ENCODE measurements around the gene C1orf174. TPM values are rescaled to one million over a fixed set of nuclear protein-coding genes. Genes with fewer than 3 reads are reported as not detected.

The C1orf174 gene
- total RNA-seq, 1 experiment from 2014 or later: 28.3 TPM

DNA sequence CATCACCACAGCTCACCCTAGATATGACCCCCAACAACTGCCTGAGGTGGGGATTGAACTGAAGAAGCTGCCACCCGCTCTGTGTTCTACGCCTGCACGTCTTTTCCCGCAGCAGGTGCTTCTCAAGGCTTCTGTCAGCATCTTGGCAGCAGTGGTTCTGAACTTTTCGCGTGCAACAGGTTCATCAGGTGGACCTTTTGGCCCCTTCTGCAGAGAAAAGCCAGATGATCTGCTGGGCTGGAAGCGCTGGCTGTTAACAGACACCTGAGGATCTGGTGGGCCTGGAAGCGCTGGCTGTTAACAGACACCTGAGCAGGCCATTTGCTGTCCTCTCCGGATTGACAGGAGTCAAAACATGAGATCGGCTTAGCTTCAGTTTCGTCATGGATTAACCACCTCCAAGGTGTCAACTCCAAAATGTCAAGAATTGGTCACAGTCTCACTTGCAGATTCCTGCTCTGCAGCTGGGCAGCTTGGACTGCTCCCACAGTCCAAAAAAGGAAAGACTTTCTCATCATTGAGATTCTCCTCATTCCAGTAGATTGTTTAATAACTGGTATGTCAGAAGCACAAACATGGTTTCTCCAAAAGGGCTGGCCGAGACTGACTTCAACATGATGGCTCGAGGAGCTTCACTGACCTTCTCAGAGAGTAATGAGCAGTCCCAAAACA, 4.7 kb downstream of the C1orf174 start:
- no peak for DNase-seq (ENCODE audit: low read depth)

DNA sequence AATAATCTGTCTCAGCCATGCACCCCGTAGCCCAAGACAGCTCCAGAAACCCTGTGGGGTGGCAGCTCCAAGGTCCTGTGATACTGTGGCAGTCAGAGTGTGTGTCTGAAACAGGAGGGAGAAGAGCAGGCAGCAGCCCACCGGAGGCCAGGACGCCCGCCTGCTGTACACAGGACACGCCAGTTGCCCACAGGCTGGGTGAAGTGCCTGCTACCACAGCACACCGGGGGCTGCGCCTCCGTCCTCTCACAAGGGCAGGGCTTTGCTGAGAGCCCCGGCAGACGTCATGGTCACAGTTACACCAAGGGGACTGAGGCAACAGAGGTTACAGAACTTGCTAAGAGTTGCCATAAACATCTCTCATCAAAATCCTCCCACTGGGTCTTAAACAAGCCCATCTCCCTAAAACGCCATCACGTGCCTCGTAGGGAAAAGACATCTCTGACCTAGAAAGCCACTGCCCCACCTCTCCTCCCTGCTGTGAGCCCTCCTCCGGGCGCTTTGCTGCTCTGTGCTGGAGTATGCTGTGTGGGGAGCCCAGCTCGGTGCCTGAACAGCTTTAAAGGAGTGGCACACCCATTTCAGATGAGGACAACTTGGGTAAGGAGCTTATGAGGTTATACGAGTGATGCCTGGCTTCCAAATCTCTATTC, 5.3 kb downstream of the C1orf174 start:
- DNase-seq (ENCODE audit: low read depth): no peak

DNA sequence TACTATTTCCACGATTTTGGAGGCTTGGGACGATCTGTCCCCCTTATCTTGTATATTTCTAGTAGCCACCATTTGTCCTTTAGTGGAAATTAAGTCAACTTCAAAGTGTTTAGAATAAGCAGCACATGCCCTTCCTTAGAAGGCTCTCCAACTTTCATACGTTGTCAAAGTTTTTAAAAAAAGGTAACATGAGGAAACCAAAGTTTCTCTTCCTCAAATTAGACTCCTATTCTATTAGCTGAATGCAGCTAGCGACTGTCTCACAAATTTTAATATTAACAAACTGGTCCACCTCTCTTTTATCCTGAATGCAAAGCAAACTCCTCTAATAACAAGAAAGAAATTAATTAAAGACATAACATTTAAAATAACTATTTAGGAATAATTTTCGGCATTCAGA, 6.9 kb downstream of the C1orf174 start:
- no peak for DNase-seq (ENCODE audit: low read depth)

DNA sequence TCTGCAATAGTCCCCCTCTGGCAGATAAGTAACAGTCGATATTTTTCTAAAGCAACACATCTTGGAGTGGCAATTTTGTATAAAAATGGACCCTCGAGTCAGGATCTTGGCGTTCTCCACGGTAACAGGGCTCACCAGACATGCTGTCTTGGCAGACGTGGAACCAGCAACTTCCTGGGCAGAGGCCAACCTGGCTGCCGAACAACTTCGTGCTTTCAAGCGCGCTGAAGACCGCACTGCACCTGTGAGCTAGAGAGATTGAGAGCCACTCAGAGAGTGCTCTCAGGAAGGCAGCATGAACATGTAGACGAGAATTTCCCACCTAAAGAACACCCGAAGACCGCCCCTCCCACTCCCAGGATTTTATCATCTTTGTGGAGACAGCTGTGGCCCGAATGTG, 7.3 kb downstream of the C1orf174 start:
- no peak for DNase-seq (ENCODE audit: low read depth)

- no peak for DNase-seq (ENCODE audit: low read depth)
Measured at GRCh38 chr1:3891329-3891865, 8.7 kb downstream of the C1orf174 start.

GRCh38 chr1:3890389-3891328, 9.4 kb downstream of the C1orf174 start:
- no peak for DNase-seq (ENCODE audit: low read depth)

DNA sequence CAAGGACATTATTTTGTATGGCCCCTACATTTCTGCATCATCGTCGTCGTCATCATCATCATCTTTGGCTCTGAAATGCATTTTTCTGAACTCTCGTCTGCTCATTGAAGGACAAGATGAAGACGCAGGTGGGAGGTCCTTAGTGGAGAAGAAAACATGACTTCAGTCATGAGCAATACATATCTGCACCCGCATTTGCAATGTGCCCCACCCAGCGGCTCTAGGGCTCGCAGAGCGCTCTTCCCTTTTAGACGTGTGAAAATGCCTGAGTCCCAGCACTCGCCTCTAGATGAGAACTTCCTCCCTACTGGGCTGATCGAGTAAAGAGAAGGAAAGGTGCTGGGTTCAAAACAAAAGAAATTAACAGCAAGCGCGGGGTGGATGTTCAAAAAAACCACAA, 10.1 kb downstream of the C1orf174 start:
- DNase-seq (ENCODE audit: low read depth): no peak

GRCh38 chr1:3888301-3888700, 11.8 kb downstream of the C1orf174 start:
- DNase-seq (ENCODE audit: low read depth): no peak

DNA sequence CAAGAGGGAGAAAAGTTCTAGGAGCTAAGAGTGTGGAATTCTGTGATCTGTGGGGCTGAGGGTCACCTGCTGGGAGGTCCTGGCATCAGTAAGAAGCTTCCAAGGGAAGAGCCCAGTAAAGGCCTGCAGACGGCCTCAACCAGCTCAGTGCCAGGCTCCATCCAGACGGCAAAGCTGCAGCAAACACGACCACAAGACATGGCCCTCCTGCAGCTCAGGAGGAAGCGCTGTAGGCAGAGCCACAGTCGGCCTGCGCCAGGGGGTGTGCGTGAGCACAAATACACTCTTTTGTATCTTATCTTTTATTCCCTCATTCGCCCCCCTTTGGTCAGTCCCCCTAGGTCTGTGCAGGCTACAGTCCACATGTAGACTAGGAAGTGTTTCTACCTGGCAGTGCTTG, 13.4 kb downstream of the C1orf174 start:
- DNase-seq (ENCODE audit: low read depth): no peak

- DNase-seq (ENCODE audit: low read depth): no peak
Measured at GRCh38 chr1:3886106-3886670, 13.9 kb downstream of the C1orf174 start.

DNA sequence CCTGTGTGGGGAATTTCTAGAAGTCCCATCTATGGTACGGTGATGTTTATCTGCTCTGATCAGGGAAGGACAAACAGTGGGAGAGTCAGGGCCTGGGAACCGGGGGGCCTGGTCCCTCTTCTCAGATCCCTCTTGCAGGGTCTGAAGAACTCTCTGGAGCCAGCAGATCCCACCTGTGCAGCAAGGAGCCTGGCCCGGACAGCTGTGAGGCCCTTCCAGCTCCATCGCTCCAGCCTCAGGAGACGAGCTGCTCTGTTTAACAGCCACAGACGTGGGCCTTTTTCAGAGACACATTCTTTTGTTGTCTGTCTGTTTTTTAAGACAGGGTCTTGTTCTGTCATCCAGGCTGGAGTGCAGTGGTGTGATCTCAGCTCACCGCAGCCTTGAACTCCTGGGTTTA, 14.5 kb downstream of the C1orf174 start:
- DNase-seq (ENCODE audit: low read depth): no peak

DNA sequence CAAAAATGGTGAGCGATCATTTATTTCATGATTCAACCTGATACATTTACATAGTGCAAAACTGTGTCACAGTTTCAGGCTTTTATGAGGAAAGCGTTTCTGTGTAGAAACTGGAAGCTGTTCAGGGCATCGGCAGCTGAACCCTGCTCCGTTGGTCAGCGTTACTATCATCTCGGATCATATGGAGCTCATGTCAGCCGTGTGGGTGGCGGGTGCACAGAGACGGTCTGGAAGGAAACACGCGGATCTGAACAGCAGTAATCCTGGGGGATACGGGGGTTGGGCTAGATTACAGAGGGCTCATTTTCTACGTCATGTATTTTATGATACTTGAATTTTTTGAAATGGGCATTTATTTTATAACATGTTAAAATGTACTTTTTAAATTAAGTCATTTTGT, 15.1 kb downstream of the C1orf174 start:
- DNase-seq (ENCODE audit: low read depth): no peak

DNA sequence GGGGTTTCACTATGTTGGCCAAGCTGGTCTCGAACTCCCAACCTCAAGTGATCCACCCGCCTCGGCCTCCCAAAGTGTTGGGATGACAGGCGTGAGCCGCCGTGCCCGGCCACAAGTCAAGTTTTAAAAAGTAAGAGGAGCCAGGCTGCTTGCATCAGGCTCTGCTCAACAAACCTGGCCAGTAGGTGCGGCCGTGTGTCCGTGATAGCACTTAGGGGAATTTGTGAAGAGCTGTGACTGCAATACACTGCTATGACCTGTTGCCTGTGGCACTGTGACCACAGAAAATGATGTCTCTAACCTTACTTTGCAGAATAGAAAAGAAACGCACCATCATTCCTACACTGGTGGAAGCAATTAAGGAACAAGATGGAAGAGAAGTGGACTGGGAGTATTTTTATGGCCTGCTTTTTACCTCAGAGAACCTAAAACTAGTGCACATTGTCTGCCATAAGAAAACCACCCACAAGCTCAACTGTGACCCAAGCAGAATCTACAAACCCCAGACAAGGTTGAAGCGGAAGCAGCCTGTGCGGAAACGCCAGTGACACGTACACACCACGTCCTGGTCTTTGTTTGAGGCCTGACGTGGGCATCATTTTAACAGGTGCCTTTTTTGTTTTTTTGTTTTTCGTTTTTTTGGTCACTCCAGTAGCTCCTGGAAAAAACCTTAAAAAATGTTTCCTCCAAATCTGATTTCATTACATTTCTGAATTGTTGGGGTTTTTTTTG, 16.7 kb downstream of the C1orf174 start:
- no peak for DNase-seq (ENCODE audit: low read depth)

DNA sequence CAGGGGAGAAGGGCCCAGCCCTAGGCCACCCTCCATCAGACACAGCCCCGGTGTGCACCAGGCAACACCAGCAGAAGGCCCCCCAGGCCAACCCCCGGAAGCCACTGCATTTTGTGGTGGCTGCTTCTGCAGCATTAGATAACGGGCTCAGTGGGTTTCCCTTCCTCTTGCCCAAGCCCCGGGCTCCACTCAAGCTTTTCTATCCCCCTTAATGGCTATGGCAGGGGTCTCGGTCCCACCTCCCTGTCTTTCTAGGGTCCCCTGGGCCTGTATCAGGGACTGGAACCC, 18.9 kb downstream of the C1orf174 start:
- no peak for DNase-seq (ENCODE audit: low read depth)

DNA sequence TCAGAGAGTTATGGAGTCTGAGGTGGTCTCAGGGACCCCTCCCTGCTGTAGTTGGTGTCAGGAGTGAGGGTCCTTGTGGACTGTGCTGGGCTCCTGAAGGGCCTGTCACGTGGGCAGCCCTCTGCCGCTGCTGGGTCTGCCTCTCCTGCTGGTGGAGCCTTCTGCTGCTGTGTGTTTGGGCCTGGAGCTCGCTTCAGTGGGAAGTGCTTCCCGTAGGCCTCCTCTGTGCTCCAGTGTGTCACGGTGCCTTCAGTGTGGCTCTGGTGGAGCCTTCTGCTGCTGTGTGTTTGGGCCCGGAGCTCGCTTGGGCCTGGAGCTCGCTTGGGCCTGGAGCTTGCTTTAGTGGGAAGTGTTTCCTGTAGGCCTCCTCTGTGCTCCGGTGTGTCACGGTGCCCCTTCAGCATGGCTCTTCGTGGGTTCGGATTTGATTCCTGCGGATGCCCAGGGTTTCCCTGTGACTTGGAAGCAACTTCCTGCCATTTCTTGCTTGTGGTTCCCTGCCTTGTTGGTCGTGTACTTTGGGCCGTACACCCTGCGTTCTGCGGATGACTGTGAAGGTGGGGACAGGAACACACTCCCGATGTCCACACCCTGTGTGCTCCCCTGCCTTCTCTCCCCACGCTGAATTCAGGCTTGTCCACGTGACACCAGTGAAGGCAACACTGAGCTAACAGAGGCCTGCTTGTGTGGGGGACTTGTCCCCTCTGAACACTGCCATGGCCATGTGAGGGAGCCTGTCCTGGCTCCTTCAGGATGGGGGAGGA, 19.5 kb downstream of the C1orf174 start:
- no peak for DNase-seq (ENCODE audit: low read depth)

- DNase-seq (ENCODE audit: low read depth): no peak
Measured at GRCh38 chr1:3879787-3880428, 20.2 kb downstream of the C1orf174 start.

GRCh38 chr1:3879099-3879498, 21.0 kb downstream of the C1orf174 start:
- no peak for DNase-seq (ENCODE audit: low read depth)

GRCh38 chr1:3876716-3877115, 23.4 kb downstream of the C1orf174 start:
- no peak for DNase-seq (ENCODE audit: low read depth)

- no peak for DNase-seq (ENCODE audit: low read depth)
Measured at GRCh38 chr1:3874736-3875135, 25.3 kb downstream of the C1orf174 start.

GRCh38 chr1:3872546-3872945, 27.5 kb downstream of the C1orf174 start:
- no peak for DNase-seq (ENCODE audit: low read depth)
